GM19240 (cell line): ENCODE measurements around the gene PYGM.
"Not testable (repeated sequence)": the region's sequence is repeated elsewhere in the genome, so short reads cannot be mapped to it uniquely, and the experiment has no call there.

ENCODE experiments used
- DNase-seq: peaks from one replicate; pipeline ENCODE4 v3.0.0; 2011; ENCODE audit warnings: low spot score; ENCODE audit not compliant: insufficient read length

The PYGM gene

DNA sequence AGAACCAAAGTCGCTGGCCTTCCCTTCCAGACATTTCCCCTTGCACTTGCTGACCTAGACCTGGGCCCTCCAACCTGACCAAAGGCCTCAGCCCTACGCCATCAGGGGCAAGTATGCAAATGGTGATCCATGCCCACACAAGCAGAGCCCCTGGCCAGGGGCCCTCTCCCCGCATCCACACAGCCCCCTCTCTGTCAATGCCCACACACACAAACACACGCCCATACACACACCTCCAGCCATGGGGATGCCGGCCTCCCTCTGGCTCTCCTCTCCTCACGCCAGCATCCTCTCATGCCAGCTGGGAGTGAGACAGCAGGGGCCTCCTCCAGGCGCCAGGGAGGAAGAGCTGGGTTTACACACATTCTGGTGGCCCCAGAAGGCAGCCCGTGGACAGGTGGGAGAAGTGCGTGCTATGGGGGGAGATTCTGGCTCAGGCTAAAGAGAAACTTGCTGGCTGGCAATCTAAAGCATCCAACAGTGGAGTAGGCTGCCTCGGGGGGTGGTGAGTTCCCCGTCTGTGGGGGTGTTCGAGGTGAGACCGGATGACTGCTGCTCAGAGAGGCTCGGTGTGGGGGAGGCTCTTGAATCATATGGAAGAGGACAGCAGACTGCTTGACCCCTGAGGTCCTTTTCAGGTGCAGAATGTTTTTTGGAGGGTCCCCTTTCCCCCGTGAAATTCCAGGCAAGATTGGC is 41.5 kb downstream of the PYGM start:
- no peak for DNase-seq

DNA sequence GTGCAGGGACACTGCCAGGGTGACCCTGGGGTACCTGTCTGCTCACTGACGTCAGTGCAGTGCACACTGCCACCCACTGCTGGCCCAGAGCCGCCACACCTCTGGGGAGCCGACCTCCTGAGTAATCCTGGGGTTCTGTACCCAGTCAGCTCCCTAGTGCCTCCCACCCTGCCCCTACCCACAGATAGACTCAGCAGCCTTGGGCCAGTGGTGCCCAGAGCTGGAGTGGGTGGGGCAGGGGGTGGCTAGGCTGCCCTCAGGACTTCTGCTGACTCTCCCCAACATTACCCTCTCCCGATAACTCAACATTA is 42.6 kb downstream of the PYGM start:
- no peak for DNase-seq

DNA sequence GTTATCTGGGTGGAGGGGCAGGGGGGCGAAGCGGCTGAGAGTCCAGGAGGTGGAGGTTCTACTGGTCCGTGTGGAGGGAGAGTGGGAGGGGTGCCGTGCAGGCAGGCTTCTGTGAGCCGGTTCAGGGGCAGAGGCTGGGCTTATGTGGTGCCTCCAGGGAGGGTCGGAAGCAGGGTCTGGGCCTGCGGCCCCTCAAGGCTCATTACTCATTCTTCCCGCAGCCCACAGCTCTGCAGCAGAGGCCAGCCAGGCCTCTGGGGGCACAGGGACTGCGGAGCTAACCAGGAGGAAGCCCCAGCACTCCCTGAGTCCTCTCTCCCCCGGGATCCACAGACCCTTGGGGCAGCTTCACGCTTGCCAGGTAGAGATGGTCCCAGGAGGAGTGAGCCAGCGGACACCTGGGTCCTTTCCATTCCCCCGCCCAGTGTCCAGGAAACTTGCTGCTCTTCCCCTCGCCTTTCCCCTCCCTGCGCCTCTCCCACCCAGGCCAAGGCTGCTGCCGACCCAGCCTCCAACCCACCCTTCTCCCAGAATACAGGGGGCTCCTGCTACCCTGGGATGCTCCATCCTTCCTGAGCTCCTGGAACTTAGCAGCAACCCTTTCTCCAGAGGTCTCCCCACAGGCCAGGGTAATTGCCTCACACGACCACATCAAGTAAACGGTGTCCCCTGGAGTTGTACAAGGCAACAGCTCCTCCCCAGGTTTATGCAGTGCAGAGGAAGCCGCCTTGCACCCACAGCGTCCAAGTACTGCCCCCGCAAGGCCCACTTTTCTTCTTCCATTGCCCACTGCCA is 43.1 kb downstream of the PYGM start:
- no peak for DNase-seq

DNA sequence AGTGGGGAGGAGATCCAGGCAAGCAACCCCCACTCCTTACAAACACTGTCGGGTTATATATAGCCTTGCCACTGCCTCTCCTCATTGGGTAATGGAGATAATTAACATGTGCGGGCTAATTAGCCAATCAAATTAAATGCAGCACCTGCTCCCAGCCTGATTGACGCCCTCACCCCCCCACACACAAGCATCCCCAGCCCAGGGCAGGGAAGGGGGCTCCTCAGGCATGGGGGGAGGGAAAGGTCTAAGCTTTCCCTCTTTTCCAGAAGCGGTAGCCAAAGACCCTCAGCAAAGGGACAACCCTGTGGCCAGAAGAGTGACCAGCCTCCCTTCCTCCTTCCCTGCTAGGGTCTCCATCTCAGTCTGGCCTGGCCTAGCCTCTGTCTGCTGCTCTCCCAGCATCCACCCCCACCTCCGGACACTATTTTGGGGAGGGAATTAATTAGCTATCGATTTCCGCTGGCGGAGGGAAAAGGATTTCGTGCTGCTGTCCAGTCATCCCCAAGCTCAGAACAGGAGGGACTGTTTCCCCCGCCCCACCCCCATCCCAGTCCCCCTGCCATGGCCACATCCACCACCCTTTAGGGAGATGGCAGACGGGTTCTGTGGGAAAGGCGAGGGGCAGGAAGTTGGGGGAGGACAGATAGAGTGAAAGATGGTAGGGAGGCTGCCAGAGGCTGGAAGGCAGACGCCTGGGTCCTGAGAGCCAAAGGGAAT is 43.9 kb downstream of the PYGM start:
- DNase-seq = no peak

DNA sequence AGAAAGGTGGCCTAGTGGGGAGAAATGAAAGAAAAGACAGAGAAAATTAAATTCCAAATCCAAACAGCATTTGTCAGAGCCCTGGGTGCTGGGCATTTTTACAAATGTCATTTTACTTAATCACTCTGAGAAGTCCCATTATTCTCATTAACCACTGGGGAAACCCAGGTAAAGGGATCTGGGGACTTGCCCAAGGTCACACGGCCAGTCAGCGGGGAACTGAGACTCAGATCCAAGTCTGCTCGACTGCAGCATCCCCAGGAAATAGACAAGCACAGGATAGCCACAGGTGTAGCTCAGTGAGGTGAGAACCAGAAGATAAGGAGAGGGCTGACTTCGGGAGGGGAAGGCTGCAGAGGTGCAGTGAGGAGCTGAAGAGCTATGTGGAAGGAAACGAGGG is 44.7 kb downstream of the PYGM start:
- DNase-seq = no peak

DNA sequence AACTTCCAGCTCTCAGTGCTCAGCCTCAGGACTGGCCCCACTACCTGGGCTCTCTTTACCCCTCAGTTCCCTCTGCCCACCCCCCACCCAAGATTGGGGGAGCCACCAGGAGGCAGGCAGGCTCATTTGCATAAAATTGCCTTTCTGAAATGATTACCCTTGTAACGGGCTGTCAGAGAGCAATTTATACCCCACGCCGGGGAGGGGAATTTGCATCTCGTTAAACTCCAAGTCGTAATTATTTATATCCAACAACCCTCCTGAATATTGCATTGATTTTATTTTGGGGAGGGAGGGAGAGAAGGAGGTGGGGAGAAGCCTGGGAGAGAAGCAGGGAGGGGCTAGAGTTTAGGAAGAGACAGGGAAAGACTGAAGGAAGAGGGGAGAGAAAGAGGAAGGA is 45.1 kb downstream of the PYGM start:
- DNase-seq = no peak

DNA sequence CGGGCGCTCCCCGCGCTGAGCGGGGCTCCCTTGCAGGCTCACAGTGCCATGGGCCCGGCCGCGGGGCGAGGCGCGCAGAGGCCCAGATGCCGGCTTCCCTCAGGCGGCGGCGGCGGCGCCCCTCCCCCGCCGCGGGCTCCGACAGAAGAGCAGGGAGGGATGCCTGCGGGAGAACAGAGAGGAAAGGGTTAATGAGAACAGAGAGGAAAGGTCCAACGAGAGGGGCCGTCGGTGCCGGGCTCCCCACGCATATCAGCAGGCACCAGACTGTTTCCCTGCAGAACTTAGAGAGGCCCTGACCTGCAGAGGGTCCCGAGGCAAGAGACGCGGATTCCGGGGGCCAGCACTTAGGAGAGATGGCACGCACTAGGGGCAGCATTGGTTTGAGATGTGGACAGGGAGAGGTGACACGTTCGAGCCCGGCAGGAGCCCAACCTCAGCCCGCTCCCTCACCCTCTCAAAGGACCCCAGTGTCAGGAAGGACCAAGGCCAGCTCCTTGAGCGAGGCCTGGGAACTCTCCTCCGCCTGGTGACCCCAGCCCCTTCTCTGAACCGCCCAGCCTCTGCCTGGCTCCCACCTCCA is 45.9 kb downstream of the PYGM start:
- DNase-seq = no peak

DNA sequence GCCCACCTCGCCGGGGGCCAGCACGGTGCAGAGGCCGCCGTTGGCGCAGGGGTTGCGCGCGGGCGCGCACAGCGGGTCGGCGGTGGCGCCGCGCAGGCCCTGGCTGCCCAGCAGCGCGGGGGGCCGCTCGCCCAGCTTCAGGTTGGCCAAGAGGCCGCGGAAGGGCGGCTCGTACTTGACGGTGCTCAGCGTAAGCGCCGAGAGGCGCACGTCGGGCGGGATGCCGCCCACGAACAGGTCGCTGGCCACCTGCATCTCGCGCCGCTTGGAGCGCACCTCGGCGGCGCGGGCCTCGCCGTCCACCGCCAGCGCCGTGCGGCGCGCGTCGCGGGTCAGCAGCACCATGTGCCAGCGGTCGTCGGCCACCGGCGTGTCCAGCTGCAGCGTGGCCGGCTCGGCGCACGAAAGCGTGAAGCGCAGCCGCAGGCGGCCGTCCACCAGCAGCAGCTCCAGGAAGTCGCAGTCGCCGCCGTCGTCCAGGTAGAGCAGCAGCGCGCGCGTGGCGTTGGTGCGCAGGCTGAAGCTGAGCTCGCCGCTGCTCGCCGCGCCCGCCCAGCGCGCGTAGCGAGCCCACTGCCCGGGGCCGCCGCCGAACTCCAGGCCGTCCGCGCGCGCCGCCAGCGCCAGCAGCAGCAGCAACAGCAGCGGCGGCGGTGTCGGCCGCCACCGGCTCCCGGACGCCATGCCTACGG is 46.6 kb downstream of the PYGM start:
- no peak for DNase-seq

DNA sequence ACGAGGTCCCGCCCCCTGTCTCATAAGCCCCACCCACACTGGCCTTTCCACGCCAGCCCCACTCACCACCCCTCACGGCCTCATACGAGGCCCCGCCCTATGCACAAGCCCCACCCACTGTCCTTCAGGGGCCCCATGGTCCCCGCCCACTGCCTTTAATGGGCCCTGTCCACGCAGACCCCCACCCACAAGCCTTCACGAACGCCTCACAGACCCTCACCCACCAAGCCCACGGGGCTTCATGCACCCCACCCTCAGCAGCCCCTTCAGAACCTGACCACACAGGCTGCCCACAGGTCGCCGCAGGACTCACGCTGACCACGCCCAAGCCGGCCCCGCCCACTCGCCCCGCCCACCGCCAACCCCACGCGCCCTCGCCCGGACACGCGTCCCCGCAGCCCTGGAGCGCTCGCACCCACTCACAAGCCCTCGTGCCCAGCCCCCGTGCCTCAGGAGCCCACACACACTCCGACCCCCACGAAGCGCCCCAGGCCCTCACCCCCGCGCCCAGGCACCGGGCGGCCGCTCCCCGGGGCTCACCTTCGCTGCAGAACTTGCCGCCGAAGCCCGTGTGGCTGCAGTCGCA is 47.3 kb downstream of the PYGM start:
- DNase-seq = no peak

DNA sequence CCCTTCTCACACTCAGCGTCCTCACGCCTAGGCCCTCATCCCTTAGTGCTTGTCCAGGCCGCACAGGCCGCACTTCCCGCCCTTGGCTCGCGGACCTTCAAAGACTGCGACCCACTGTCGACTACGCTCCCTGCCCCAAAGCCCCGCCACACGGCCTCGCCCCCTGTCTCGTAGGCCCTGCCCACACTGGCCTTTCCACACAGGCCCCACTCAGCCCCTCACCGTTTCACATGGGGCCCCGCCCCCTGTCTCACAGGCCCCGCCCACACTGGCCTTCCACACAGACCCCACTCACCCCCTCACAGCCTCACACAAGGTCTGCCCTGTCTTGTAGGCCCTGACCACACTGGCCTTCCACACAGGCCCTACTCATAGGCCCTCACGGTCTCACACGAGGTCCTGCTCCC is 47.8 kb downstream of the PYGM start:
- DNase-seq = no peak

DNA sequence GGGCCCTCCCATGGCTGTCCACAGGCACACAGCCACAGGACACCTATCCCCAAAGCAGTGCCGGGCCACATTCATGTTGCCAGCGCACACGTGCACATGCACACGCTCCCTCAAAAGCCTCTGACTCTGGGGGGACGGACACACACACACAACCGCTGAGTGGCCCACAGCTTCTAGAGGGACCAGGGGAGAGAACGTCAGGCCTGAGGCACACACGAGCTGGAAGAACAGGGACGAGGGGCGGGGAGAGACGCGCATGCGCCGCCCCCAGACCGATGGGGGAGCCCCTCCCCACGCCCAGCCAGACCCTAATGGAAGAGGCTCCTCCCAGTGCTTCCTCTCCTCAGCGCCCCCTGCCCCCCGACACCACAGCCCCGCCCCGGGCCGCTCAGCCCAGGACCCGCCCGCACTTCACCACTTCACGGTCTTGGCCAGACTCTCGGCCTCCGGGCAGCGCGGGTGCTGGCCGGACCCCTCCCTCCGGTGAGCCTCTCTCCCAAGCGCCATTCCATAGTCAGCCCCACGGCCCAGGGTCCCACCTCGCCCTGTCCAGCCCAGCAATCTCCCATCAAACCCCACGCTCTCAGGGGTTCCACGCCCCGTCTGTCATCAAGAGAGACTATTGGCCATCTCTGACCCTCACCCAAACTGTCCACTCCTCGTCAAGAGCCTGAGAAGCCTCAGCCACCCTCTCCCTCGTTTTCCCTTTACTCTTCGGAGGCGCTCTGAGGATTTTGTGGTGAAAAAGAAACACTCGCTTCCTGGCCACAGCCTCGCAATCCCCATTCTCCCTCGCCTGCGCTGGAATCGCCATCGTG is 48.4 kb downstream of the PYGM start:
- DNase-seq = no peak

DNA sequence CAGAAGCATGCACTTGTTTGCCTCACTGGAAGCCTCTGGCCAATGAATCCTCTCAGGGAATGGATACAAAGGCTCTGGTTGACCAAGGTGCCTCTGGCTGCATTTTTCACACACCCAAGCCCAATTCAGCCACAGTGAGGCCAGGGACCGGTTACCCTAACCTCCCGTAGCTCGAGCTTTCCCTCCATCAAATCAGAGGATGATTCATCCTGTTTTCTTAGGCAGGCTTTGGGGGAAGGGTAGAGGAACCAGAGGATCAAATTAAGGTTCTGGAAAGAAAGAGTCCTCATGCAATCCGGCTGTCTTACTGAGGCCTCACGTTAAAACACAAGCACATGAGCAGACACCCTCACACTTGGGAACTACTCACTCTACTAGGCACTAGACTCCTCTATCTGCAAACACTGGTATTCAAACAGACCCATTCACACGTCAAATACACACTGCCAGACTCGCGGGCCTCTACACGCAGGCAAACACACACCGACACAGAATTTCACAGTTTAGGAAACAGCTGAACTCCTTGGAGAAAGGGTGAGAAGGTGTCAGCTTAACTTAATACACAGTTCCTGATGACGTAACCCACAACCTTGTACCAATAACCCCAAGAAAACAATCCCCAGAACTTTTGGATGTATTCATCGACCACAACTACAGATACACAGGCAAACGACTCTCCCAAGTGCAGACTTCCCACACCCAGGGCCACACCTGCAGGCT is 49.2 kb downstream of the PYGM start:
- DNase-seq = no peak

DNA sequence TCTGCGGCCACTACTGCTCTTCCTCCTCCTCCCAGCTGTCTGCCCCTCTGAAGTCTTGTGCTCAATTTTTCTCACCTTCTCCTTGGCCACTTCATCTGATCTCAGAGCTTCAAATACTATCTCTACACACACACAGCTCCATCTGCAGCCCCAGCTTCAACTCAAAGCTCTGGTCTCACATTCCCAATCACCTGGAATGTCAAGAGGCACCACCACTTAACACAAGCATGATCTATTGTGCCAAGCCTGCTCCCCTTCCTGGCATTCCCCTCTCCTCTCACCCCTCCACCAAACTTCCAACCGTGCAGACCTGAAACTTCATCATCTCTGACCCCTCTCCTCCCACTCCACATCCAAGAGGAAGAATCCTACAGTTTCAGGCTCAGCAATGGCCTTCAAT is 54.3 kb downstream of the PYGM start:
- DNase-seq = no peak

DNA sequence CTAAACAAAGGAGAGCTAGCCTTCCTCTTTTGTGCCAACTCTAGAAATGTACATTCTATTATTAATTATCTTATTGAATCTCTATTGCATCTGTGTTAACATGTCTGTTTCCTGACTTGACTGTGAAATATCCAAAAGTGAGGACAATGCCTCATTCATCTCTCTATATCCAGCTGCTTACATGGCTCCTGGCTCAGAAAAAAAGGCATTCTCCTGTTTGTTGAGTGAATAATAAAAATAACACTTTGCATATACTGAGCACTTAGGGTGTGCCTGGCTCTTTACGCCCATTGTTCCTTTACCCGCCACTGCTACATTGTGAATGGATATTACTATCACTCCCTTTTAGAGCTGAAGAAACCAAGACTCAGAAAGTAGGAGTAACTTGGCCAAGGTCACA is 56.7 kb downstream of the PYGM start:
- no peak for DNase-seq

DNA sequence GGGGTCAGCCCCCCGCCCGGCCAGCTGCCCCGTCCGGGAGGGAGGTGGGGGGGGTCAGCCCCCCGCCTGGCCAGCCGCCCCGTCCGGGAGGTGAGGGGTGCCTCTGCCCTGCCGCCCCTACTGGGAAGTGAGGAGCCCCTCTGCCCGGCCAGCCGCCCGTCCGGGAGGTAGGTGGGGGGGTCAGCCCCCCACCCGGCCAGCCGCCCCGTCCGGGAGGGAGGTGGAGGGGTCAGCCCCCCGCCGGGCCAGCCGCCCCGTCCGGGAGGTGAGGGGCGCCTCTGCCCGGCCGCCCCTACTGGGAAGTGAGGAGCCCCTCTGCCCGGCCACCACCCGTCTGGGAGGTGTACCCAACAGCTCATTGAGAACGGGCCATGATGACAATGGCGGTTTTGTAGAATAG is 57.8 kb downstream of the PYGM start:
- DNase-seq = not testable (repeated sequence)

DNA sequence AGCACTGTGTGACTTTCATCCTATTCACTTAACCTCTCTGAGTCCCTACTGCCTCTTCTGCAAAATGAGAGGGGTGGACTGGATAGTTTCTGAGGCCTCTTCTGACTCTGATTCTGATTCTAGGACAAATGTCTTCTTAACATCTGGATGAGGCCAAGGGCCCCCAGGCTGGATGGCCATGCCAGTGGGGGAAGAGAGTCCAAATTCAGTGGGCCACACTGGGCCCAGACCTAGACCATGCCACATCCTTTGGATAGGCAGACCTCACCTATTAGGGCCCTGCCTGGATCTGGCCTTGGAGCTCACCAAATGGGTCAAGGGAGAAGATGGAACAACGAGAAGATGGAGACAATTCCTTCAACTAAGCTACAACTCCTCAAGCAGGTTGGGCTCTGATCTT is 61.3 kb downstream of the PYGM start:
- DNase-seq = no peak

DNA sequence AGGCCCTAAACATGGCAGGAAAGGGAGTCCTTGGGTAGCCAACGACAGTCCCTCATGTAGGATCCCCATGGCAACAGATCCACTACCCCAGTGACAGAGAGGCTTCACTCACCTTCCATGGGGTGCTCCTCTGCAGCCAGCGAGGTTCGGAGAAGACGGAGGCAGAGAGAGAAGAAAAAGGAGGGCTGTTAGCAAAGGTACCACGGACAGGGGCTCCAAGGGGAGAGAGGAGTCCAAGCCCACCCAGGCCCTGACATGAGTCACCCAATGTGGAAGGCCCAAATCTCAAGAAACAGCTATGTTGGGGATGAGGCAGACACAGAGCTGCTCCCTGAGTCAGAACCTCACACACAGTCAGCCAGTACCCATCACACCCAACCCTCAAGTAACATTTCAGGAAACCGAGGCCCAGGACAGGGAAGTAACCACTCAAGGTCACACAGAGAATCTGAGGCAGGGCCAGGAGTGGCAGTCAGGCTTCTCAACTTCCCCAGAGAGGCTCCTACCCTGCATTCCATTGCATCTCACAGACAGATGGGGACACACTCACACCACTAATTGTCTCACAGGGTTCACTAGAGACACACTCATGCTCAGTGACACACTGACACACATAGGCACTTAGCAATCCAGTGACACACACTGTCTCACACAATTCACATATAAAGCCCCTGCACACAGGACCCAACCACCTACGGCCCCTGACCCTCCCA is 62.0 kb downstream of the PYGM start:
- no peak for DNase-seq
